HG03575 (cell line): ENCODE measurements around the gene PKP4.

Experiments used
- ATAC-seq: cut with Tn5 transposase; IDR thresholded peaks from one replicate; pipeline ENCODE4 v1.9.1; 2021; ENCODE audit not compliant: unreplicated experiment, insufficient number of reproducible peaks, low FRiP score; ENCODE audit errors: extremely low read depth

PKP4 gene

GRCh38 chr2:158489366-158490112 is 32.8 kb downstream of the PKP4 start:
- ATAC-seq: no peak

GRCh38 chr2:158491072-158491471 is 34.3 kb downstream of the PKP4 start:
- no peak for ATAC-seq

GRCh38 chr2:158493458-158493857 is 36.7 kb downstream of the PKP4 start:
- ATAC-seq: no peak

- no peak for ATAC-seq
Measured at GRCh38 chr2:158495175-158495574, 38.4 kb downstream of the PKP4 start.

- ATAC-seq: no peak
Measured at GRCh38 chr2:158496986-158497385, 40.2 kb downstream of the PKP4 start.

- no peak for ATAC-seq
Measured at GRCh38 chr2:158497486-158497885, 40.7 kb downstream of the PKP4 start.

- no peak for ATAC-seq
Measured at GRCh38 chr2:158498043-158498748, 41.4 kb downstream of the PKP4 start.

- no peak for ATAC-seq
Measured at GRCh38 chr2:158498749-158499136, 42.0 kb downstream of the PKP4 start.

- ATAC-seq: no peak
Measured at GRCh38 chr2:158499383-158499782, 42.6 kb downstream of the PKP4 start.

GRCh38 chr2:158500333-158500732 is 43.6 kb downstream of the PKP4 start:
- no peak for ATAC-seq

GRCh38 chr2:158501301-158501700 is 44.5 kb downstream of the PKP4 start:
- ATAC-seq: no peak

GRCh38 chr2:158502974-158503373 is 46.2 kb downstream of the PKP4 start:
- ATAC-seq: no peak

GRCh38 chr2:158504088-158504487 is 47.3 kb downstream of the PKP4 start:
- no peak for ATAC-seq

GRCh38 chr2:158505448-158505934 is 48.7 kb downstream of the PKP4 start:
- no peak for ATAC-seq

GRCh38 chr2:158507141-158507540 is 50.4 kb downstream of the PKP4 start:
- ATAC-seq: no peak

- ATAC-seq: no peak
Measured at GRCh38 chr2:158507679-158508078, 50.9 kb downstream of the PKP4 start.

- ATAC-seq: no peak
Measured at GRCh38 chr2:158509928-158510797, 53.4 kb downstream of the PKP4 start.

- ATAC-seq: no peak
Measured at GRCh38 chr2:158510887-158511286, 54.1 kb downstream of the PKP4 start.

GRCh38 chr2:158511706-158512105 is 55.0 kb downstream of the PKP4 start:
- no peak for ATAC-seq

- ATAC-seq: no peak
Measured at GRCh38 chr2:158512323-158512722, 55.6 kb downstream of the PKP4 start.
